NCI-H2196 (cell line): ENCODE data around the gene NCKAP5.

Experiments used
- DNase-seq: peaks from one replicate; lab custom pipeline; 2025; ENCODE audit not compliant: unreplicated experiment; lab: John Stamatoyannopoulos, UW

The NCKAP5 gene

DNA sequence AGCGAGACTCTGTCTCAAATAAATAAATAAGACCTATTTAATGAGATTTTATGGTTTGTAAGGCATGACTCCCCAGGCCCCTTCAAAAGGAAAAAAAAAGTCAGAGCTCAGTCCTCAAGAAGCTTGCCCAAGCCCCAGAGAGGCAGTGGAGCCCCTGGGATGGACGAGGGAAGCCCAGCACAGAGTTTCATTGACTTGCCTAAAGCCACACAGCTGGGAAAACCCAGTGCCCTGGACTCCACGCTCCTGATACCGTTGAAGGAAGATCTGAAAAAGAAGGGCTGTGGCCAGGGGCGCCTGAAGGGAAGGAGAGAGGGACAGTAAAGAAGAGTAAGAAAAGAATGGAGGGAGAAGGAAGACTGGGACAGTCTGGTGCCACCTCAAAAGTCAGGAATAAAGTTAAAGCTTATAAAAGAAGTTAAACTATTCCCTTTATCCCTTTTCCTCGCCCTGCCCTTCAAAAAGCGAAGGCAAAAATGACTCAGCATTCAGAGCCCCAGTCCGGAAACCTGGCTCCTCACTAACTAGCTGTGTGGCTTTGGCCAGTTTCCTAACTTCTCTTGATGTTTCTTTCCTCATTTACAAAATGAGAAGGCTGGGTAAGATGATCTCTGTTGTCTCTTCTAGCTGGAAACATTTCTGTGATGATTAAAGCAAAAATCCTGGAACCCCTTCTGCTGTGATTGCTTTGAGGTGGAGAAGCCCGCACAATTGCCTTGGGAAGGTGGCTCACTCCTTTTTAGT, 945.0 kb downstream of the NCKAP5 start:
- no peak for DNase-seq
